Endometrium (tissue), 2 donors: ENCODE data around the gene PEAR1.

ENCODE experiments used
- FAIRE-seq: peaks from 2 replicates; lab custom pipeline; 2012; peaks lifted over from hg19 to GRCh38; lab: Jason Lieb, UNC
- donor health status: control.
- donor health status: control.

PEAR1 gene

DNA sequence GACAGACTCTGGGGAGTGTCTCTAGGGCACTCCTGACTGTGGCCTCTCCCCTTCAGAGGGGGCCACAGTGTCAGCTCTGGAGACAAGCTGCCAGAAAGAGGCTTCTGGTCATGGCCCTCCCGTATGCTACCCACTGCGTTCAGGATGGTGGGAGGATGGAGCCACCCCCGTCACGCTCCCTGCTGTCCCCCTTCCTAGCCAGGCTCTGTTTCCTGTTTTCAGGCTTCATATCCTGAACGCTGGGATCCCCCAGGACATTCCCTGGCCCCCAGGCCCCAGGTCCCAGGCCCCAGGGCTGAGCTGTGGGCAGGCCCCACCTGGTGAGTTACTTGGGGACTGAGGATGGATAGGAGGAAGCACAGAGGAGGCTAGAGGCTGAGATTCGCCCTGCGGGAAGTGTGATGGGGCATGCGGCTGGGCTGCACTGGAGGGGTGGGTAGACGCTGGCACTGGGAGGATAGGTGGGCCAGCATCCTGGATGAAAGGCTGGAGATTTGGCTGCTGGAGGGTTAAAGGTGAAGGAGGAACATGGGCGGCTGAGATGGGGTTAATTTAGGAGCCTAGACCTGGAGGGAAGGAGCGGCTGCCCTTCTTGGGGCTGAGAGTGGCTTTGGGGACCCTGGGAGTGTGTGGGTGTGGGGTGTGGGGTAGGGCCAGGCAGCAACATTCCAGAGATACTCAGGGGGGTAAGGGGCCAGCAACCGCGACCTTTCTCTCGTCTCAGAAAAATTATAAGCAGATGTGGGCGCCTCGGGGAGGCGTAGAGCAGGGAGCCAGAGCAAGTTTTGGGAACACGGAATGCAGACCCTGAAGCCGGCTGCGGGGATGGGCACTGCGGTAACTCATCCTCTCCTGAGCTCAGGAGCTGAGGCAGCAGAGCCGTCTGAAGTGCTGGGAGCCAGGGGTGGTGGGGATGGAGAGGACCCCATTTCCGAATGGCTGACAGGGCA is 8.7 kb downstream of the PEAR1 start:
- FAIRE-seq = no peak

DNA sequence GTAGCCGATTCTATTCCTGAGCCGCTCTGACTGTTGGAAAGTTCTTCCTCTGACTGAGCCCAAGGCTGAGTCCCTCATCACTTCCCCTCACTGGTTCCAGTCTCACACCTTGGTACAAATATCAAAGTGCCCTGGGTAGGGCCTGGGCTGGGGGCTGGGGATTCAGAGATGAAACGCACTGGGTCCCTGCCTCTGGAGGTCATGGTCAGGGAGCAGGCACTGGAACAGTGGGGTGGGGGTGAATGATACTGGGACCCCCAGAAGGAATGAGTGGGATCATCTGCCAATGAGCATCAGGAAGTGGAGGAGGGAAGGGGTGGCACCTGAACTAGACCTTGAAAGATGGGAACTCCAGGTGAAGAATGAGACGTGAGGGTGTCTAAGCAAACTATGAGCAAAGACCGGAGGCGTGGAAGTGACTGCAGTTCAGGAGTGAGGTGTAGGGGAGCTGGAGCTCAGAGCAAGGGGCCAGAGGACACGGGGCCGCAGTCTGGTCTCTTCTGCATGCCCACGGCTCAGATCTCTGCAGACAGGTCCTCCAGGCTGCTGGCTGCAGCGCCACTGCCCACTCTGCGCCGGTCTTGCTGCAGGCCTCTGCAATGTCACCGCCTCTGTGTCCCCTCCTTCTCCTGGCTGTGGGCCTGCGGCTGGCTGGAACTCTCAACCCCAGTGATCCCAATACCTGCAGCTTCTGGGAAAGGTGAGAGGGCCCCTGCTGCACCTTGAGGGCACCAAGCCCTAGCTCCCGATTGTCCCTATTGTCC is 10.0 kb downstream of the PEAR1 start:
- FAIRE-seq = no peak

DNA sequence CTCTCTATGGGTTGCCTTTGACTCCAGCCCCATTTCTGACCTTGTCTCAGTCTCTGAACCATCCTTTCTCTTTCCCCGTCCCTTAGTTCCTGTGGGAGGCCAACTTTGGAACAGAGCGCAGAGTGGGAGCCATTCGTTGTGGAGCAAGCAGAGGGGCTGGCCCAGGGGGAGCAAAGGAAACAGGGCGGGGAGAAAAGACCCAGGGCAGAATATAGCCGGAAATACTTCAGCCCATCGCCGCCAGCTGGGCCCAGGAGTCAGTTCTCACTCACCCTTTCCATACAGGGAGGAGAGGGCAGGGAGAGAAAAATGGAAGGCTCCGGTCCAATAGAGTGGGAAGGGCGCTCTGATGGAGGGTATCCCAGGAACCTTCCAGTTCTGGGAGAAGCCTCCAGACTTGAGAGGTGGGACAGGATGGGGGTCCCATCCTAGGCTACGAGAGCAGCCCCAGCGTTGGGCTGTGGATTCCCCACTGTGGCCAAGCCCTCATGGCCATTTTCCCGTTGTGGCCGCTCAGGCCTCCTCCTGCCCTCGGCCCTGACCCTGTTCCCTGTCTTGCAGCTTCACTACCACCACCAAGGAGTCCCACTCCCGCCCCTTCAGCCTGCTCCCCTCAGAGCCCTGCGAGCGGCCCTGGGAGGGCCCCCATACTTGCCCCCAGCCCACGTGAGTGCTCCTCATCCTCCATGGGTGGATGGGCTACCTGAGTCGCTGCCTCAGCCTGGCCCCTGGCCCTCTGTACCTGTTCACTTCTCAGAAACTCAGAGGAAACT is 10.9 kb downstream of the PEAR1 start:
- no peak for FAIRE-seq

DNA sequence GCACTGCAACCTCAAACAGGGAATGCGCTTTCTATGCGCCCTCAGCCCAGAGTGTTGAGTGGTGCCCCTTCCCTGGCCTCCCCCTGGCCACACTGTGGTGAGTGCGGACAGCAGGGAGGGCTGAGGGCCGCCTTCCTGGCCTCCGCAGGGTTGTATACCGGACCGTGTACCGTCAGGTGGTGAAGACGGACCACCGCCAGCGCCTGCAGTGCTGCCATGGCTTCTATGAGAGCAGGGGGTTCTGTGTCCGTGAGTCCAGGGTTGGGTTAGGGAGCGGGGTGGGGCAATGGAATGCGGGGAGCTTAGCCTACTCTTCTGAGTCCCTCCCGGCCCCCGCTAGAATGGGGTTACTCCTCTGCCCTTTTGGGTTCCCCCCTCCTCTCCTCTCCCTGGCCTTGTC is 11.7 kb downstream of the PEAR1 start:
- no peak for FAIRE-seq

DNA sequence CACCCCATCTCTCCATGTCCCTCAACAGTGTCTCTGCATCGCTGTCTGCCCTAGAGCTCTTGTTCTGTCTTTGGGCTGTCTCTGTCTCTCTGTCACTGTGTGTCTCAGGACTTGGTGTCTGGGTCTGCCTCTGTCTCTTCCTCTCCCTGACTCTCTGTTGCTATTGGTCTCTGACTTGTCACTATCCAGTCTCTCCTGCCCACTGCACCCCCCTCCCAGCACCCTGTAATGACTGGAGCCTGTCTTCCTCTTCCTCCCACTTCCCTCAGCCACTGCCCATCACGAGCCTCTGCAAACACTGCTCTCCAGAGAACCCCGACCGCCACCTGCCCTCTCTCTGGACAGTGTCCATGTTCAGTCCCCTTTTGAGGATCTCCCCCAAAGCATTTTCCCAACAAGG is 12.1 kb downstream of the PEAR1 start:
- no peak for FAIRE-seq

DNA sequence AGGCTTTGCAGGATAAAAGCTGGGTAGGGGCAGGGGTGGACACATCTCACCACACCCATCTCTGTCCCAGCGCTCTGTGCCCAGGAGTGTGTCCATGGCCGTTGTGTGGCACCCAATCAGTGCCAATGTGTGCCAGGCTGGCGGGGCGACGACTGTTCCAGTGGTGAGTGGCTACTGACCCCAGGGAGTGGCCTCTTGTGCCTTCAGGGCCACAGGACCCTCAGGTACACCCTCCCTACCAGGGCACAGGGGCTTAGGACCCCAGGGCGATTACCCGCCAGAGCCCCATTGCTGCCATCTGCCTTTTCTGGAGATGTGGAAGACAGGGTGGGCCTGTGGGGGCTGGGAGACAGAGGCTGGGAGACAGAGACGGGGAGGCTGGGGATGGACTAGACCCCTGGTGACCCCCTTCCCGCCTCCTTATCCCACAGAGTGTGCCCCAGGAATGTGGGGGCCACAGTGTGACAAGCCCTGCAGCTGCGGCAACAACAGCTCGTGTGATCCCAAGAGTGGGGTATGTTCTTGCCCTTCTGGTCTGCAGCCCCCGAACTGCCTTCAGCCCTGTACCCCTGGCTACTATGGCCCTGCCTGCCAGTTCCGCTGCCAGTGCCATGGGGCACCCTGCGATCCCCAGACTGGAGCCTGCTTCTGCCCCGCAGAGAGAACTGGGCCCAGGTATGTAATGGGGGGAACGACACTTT is 12.8 kb downstream of the PEAR1 start:
- FAIRE-seq = no peak

DNA sequence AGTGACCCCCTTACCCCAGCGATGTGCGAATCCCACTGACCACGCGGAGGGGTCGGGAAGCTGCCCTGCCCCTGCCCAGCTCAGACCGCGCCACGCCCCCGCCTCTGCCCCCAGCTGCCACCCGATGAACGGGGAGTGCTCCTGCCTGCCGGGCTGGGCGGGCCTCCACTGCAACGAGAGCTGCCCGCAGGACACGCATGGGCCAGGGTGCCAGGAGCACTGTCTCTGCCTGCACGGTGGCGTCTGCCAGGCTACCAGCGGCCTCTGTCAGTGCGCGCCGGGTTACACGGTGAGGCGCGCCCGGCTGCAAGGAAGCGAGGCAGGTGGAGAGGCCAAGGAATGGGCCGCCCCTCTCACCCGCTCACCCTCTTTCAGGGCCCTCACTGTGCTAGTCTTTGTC is 15.0 kb downstream of the PEAR1 start:
- FAIRE-seq = no peak

DNA sequence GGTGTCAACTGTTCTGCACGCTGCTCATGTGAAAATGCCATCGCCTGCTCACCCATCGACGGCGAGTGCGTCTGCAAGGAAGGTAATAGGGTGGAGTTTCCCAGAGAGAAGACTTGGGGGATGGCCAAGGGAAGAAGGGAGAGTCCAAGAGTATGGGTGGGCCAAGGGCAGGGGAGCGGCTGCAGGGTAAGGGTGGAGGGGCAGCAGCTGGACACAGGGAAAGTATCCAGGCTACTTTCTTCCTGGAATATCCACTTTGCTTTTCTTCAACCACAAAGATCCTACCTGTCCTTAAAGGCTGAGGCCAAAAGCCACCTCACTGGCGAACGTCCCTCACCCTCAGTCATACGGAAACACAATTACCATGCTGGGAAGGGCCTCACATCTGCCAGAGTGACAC is 15.4 kb downstream of the PEAR1 start:
- FAIRE-seq = no peak

DNA sequence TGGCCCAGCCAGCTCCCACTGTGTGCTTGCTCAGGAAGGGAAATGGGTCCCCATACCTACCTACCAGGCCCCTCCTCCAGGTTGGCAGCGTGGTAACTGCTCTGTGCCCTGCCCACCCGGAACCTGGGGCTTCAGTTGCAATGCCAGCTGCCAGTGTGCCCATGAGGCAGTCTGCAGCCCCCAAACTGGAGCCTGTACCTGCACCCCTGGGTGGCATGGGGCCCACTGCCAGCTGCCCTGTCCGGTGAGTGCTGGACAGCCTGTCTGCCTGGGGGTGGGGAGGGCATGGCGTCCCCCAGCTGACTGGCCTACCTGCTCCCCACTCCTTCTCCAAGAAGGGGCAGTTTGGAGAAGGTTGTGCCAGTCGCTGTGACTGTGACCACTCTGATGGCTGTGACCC is 16.2 kb downstream of the PEAR1 start:
- no peak for FAIRE-seq

DNA sequence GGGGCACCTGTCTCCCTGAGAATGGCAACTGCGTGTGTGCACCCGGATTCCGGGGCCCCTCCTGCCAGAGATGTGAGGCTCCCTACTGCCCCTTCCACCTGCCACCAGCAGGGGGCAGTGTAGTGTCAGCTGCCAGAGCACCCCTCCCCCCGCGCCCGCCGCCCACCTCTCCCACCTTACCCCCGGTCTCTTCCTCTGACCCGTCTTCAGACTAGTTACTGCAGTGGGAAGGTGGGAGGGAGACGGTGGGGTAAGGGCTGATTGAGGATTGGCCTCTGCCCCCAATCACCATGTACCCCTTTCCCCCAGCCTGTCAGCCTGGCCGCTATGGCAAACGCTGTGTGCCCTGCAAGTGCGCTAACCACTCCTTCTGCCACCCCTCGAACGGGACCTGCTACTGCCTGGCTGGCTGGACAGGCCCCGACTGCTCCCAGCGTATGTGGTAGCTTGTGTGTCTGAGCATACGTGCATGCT is 16.8 kb downstream of the PEAR1 start:
- no peak for FAIRE-seq

DNA sequence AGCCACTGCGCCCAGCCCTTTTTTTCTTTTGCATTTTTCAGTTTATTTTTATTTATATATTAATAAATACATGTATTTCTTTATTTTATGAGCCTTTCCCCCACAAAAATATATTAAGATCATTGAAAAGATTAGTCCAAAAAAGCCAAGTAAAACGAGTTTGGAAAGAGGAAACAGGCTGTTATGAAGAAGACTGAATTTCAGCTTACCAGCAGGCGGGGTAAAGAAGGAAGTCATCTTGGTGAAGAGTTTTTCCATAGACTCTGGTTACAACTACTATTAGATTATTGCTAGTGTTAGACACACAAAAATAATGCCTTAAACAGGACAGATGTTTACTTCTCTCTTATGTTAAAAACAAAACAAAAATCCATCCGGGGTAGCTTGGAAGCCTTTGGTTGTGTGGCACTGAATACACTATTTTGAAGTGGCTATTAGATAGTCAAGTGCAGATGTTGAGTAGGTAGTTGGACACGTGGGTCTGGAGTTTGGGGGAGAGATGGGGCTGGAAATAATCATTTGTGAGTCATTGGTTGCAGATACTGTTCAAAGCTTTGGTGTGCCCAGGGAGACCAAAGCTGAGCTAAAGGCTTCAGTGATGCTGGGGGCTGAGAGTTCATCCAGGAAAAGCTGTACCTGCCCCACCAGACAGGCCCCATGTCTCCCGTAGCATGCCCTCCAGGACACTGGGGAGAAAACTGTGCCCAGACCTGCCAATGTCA is 18.2 kb downstream of the PEAR1 start:
- no peak for FAIRE-seq

DNA sequence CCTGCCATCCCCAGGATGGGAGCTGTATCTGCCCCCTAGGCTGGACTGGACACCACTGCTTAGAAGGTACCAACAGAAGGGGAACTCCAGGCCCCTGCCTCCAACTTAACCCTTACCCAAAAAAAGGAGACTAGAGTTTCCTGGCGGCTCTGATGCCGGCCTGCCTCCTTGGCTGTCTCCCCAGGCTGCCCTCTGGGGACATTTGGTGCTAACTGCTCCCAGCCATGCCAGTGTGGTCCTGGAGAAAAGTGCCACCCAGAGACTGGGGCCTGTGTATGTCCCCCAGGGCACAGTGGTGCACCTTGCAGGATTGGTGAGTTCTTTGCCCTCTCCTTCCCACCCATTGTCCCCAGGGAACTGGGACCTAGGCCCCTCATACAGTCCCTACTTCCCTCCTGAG is 18.8 kb downstream of the PEAR1 start:
- FAIRE-seq = no peak

DNA sequence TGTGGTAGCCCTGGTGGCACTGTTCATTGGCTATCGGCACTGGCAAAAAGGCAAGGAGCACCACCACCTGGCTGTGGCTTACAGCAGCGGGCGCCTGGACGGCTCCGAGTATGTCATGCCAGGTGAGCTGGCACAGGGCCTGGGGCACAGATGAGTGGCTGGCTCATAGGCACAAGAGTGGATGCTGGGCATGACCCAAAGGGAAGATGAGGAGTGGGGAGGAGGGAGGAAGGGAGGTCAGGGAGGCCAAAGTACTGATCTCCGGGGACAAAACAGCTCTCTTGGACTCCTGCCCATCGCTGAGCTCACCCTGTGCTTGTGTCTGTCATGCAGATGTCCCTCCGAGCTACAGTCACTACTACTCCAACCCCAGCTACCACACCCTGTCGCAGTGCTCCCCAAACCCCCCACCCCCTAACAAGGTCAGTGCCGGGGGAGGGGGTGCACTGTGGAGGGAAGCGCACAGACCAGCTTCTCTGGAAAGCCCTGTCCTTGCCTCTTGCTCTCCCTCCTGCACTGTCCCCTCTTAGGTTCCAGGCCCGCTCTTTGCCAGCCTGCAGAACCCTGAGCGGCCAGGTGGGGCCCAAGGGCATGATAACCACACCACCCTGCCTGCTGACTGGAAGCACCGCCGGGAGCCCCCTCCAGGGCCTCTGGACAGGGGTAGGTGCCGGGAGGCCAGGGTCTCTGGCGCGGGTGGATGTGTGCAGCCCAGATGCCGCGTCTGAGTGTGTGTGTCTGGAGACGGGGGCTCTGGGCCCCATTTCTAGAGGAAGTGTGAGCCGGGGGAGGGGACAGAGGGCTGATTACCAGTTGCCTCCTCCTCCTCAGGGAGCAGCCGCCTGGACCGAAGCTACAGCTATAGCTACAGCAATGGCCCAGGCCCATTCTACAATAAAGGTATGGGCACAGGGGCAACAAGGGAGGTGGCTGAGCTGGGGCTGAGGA is 19.6 kb downstream of the PEAR1 start:
- FAIRE-seq = no peak

DNA sequence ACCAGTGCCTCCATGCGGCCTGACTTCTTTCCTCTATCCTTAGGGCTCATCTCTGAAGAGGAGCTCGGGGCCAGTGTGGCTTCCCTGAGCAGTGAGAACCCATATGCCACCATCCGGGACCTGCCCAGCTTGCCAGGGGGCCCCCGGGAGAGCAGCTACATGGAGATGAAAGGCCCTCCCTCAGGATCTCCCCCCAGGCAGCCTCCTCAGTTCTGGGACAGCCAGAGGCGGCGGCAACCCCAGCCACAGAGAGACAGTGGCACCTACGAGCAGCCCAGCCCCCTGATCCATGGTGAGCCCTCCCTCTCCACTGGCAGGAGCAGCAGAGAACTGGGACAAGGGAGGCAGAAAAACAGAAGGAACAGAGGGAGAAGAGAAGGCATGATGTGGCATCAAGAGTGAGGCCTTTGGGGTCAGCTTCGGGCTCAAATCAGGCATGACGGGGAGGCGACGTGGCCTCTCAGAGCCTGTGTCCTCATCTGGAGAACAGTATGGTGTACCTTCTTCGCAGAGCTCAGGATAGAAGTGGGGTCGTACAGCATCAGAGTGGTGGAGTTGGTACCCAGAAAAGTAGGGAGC is 20.4 kb downstream of the PEAR1 start:
- FAIRE-seq = no peak

DNA sequence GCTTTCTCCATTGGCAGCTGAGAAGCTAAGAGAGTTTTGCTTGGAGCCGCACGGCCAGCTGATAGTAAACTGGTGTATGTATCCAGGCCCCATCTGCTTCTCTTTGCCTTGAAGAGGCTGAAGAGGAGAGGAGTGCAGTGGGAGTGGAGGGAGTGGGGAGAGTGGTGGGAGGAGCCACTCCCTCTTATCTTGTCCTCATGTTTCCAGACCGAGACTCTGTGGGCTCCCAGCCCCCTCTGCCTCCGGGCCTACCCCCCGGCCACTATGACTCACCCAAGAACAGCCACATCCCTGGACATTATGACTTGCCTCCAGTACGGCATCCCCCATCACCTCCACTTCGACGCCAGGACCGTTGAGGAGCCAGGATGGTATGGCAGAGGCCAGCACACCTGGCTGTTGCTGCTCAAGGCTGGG is 20.9 kb downstream of the PEAR1 start:
- no peak for FAIRE-seq

DNA sequence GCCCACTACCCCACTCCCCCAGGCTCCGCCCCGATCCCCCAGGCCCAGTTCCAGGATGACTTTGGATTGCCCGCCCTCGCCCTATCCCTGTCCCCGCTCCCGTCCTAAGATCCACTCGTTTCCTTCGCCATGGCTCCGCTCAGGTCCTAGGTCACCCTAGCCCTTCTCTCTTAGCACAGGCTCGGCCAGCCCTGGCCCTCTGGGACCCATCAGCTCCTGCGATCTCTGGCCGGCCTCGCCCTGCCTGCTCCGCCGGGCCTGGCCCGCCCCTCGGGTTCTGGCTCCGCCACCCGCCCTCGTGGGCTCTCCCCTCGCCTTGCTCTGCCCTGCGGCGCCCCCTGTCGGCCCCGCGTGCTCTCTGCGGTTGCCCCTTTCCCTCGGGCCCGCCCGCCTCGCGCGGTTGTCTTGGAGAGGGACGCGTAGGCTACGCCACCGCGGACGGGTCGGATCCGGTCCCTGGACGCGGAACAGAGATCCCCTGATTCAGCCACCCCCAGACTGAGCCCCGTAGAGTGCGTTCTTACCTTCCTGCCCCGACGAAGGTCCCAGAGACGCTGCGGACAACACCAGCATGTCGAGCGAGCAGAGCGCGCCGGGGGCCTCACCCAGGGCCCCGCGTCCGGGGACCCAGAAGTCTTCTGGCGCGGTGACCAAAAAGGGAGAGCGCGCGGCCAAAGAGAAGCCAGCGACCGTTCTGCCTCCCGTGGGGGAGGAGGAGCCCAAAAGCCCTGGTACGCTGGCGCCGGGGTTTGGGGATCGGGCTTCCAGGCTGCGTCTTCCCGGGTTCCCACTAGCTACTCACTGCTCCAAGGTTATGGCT is 26.9 kb downstream of the PEAR1 start, which contains the start of gene LRRC71:
TSS of gene LRRC71 (plus strand) at position 400 of the 820 bp plus-strand sequence. CDS start at position 572, 172 bp downstream.
- no peak for FAIRE-seq

DNA sequence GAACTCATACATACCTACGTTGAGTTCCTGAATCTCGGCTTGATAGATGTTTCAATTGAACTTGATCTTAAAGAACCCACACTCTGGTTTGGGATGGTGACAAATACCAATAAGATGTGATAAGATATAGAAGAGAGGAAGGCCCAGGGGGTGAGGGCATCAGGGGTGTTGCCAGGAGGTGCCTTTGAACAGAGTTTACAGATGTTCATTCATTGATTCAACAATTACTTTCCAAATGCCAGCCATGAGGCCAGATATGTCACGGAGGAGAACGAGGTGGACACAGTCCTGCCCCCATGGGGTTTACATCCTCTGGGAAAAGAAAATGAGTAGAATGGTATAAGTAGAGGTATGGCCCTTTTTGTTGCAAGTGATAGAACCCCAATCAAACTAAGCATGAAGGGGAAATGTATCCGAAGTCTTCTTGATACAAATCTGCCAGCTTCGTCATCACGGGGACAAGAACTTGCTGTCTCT is 27.6 kb downstream of the PEAR1 start:
- FAIRE-seq = no peak

DNA sequence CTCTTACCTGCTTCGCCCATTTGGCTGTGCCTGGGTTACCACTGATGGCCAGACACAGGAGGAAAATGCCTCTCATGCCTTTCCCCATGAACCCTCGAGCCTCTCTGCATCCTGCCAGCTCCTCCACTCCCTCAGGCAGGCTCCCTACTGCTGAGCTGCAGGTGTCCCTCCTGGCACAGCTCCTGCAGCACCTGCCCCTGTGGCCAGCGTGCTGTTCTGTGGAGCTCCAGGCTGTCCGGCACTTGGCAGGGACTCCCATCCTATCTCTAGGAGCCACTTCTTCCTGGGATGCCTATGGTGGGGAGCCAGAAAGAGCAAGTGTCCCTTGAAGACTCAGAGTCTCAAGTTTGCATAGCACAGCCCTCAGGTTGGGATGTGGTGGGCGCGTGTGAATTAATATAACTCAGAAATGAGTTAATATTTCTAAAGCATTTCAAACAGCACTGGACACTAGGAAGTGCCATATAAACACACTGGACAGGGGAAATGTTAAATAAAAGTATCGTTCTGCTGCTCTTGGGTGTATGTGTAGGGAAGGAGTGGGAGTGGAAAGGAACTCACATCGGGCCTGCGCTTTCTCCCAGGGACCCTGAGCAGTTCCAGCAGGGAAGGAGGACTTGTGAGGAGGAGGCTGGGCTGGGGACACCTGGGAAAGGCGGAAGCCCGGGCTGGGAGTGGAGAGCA is 29.6 kb downstream of the PEAR1 start:
- FAIRE-seq = no peak
